Measurements from ENCODE around the gene RAB10. TPM values are rescaled to one million over a fixed set of nuclear protein-coding genes. Genes with fewer than 3 reads are reported as not detected.

The RAB10 gene
- total and polyA plus RNA-seq, 9 of the 15 experiments (the other 6 are each of a cell fraction or from before 2014, with no cell fraction given) = 25.1 to 214 (median 157) TPM

DNA sequence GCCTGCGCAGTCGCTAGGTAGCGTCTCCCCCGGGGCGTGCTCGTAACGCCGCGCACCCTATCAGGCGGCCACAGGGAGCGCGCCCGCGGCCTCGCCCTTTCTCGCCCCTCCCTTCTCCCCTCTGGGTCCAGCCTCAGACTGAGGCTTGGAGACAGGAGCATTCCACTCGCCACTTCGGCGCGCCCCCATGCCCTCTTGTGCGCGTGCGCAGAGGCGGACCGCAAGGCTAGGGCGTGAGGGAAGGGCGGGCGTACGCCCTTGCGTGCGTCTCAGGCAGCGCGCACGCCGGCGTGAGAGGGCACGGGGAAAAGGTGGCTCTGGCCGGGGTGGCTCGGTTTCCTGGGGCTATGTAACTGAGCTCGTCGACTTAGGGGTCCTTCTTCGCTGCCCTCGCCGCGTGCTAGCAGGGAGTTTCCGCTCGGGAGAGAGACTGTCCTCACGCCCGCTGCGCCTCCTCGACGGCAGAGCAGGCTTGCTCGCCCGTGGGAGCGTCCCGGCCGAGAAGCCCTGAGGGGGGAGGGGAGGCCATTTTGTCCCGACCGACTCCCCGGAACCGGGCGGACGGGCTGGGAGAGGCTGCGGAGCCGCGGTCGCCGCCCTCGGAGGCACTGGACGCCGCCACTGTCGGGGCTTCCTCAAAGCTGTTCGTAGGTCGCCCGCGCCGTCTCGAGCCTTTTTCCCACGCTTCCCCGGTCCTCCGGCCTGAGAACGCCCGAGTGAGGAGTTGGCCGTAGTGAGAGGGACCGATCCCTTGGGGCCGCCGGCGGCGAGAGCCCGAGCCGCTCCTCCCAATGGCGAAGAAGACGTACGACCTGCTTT lies at the start of gene RAB10 (continued):
- TF ChIP-seq, protein P1, sequence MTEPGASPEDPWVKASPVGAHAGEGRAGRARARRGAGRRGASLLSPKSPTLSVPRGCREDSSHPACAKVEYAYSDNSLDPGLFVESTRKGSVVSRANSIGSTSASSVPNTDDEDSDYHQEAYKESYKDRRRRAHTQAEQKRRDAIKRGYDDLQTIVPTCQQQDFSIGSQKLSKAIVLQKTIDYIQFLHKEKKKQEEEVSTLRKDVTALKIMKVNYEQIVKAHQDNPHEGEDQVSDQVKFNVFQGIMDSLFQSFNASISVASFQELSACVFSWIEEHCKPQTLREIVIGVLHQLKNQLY (CRISPR knock-in tag; conservative IDR thresholded peaks at IDR 0.05) = peak in 1 of 2 experiments; percentile 55; a peak in 1 of 4 replicates
- TF ChIP-seq, protein P2, sequence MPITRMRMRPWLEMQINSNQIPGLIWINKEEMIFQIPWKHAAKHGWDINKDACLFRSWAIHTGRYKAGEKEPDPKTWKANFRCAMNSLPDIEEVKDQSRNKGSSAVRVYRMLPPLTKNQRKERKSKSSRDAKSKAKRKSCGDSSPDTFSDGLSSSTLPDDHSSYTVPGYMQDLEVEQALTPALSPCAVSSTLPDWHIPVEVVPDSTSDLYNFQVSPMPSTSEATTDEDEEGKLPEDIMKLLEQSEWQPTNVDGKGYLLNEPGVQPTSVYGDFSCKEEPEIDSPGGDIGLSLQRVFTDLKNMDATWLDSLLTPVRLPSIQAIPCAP (CRISPR knock-in tag; IDR thresholded peaks at IDR 0.05; ENCODE audit: borderline replicate concordance) = no peak; the same call in 1 of the 2 replicates
- TF ChIP-seq ZNF134 (CRISPR knock-in tag; conservative IDR thresholded peaks at IDR 0.05) (no peak), BRD4 (IDR thresholded peaks at IDR 0.05) (peak; percentile 94), POLR2AphosphoS5 (IDR thresholded peaks at IDR 0.05; ENCODE audit: control insufficient read depth, insufficient read depth, low read depth, low read length) (peak; percentile 76), ETV1 (tag; conservative IDR thresholded peaks at IDR 0.05; ENCODE audit: low read depth) (peak; percentile 51), MYC (IDR thresholded peaks at IDR 0.05; ENCODE audit: low read depth, low read length) (peak; percentile 82; the same call in 1 of the 2 replicates), MYC (CRISPR knock-in tag; IDR thresholded peaks at IDR 0.05; ENCODE audit: borderline replicate concordance, low read depth) (peak; percentile 86; the same call in 1 of the 2 replicates), ZKSCAN3 (CRISPR knock-in tag; IDR thresholded peaks at IDR 0.05) (peak; percentile 86; the same call in 1 of the 2 replicates), POLR2H (tag; IDR thresholded peaks at IDR 0.05; ENCODE audit: low read depth) (peak; percentile 82)
- TF ChIP-seq, protein P3, sequence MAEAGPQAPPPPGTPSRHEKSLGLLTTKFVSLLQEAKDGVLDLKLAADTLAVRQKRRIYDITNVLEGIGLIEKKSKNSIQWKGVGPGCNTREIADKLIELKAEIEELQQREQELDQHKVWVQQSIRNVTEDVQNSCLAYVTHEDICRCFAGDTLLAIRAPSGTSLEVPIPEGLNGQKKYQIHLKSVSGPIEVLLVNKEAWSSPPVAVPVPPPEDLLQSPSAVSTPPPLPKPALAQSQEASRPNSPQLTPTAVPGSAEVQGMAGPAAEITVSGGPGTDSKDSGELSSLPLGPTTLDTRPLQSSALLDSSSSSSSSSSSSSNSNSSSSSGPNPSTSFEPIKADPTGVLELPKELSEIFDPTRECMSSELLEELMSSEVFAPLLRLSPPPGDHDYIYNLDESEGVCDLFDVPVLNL (CRISPR knock-in tag; IDR thresholded peaks at IDR 0.05; ENCODE audit: low read depth) = 0 out of 2 replicates have a peak, but pooled peaks have one; percentile 38
- TF ChIP-seq, protein P4, sequence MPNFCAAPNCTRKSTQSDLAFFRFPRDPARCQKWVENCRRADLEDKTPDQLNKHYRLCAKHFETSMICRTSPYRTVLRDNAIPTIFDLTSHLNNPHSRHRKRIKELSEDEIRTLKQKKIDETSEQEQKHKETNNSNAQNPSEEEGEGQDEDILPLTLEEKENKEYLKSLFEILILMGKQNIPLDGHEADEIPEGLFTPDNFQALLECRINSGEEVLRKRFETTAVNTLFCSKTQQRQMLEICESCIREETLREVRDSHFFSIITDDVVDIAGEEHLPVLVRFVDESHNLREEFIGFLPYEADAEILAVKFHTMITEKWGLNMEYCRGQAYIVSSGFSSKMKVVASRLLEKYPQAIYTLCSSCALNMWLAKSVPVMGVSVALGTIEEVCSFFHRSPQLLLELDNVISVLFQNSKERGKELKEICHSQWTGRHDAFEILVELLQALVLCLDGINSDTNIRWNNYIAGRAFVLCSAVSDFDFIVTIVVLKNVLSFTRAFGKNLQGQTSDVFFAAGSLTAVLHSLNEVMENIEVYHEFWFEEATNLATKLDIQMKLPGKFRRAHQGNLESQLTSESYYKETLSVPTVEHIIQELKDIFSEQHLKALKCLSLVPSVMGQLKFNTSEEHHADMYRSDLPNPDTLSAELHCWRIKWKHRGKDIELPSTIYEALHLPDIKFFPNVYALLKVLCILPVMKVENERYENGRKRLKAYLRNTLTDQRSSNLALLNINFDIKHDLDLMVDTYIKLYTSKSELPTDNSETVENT (CRISPR knock-in tag; IDR thresholded peaks at IDR 0.05) = peak; percentile 85
- TF ChIP-seq, protein P5, sequence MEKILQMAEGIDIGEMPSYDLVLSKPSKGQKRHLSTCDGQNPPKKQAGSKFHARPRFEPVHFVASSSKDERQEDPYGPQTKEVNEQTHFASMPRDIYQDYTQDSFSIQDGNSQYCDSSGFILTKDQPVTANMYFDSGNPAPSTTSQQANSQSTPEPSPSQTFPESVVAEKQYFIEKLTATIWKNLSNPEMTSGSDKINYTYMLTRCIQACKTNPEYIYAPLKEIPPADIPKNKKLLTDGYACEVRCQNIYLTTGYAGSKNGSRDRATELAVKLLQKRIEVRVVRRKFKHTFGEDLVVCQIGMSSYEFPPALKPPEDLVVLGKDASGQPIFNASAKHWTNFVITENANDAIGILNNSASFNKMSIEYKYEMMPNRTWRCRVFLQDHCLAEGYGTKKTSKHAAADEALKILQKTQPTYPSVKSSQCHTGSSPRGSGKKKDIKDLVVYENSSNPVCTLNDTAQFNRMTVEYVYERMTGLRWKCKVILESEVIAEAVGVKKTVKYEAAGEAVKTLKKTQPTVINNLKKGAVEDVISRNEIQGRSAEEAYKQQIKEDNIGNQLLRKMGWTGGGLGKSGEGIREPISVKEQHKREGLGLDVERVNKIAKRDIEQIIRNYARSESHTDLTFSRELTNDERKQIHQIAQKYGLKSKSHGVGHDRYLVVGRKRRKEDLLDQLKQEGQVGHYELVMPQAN (IDR thresholded peaks at IDR 0.05; ENCODE audit: borderline replicate concordance) = peak; percentile 53; the same call in 1 of the 2 replicates
- TF ChIP-seq, protein P6, sequence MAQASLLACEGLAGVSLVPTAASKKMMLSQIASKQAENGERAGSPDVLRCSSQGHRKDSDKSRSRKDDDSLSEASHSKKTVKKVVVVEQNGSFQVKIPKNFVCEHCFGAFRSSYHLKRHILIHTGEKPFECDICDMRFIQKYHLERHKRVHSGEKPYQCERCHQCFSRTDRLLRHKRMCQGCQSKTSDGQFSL (CRISPR knock-in tag; IDR thresholded peaks at IDR 0.05) = peak; percentile 78
- TF ChIP-seq, protein P6 (tag; IDR thresholded peaks at IDR 0.05) = no peak
- TF ChIP-seq, protein P7, sequence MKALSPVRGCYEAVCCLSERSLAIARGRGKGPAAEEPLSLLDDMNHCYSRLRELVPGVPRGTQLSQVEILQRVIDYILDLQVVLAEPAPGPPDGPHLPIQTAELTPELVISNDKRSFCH (CRISPR knock-in tag; IDR thresholded peaks at IDR 0.05) = no peak
- TF ChIP-seq, protein P7 (tag; IDR thresholded peaks at IDR 0.05) = peak; percentile 64; the same call in 1 of the 2 replicates
